MM.1S (cell line): ENCODE data around the gene PAOX.

Source experiments
- DNase-seq: peaks from one replicate; pipeline ENCODE4 v3.0.0-alpha.2; 2015
- H2AFZ ChIP-seq: fragments of 300-600 bp; sonication (generic); 2 replicates; pipeline ENCODE4 v1.6.0; 2016; ENCODE audit warnings: antibody characterized with exemption, low read length
- H3F3A ChIP-seq: fragments of 300-600 bp; sonication (generic); 2 replicates; pipeline ENCODE4 v1.6.1; 2016; ENCODE audit warnings: mild to moderate bottlenecking, antibody characterized with exemption, low read length, moderate library complexity, mixed read lengths; ENCODE audit not compliant: insufficient read depth
- H3K27ac ChIP-seq: fragments of 300-600 bp; sonication (generic); 2 replicates; pipeline ENCODE4 v1.5.1; 2016; ENCODE audit warnings: mild to moderate bottlenecking, low read length
- H3K27me3 ChIP-seq: fragments of 300-600 bp; sonication (generic); replicated peaks from 2 replicates; pipeline ENCODE4 v1.6.0; 2016; ENCODE audit warnings: low read length; ENCODE audit not compliant: insufficient read depth
- H3K36me3 ChIP-seq: fragments of 300-600 bp; sonication (generic); replicated peaks from 2 replicates; pipeline ENCODE4 v1.6.1; 2016; ENCODE audit warnings: mild to moderate bottlenecking, low read length, mixed read lengths; ENCODE audit not compliant: insufficient read depth
- H3K4me1 ChIP-seq: fragments of 300-600 bp; sonication (generic); 2 replicates; pipeline ENCODE4 v1.6.1; 2016; ENCODE audit warnings: low read length, mixed read lengths
- H3K4me2 ChIP-seq: fragments of 300-600 bp; sonication (generic); 2 replicates; pipeline ENCODE4 v1.6.0; 2016; ENCODE audit warnings: low read depth, low read length
- H3K4me3 ChIP-seq: fragments of 300-600 bp; sonication (generic); 2 replicates; pipeline ENCODE4 v1.5.1; 2016; ENCODE audit warnings: low read length, mixed read lengths
- H3K79me2 ChIP-seq: fragments of 300-600 bp; sonication (generic); 2 replicates; pipeline ENCODE4 v1.6.1; 2016; ENCODE audit warnings: mixed run types, low read length, mixed read lengths
- H3K9ac ChIP-seq: fragments of 300-600 bp; sonication (generic); 2 replicates; pipeline ENCODE4 v1.6.1; 2016; ENCODE audit warnings: low read length, mixed read lengths
- H3K9me2 ChIP-seq: fragments of 300-600 bp; sonication (generic); replicated peaks from 2 replicates; pipeline ENCODE4 v1.6.1; 2016; ENCODE audit warnings: mild to moderate bottlenecking, low read length, mixed read lengths; ENCODE audit not compliant: insufficient read depth
- H3K9me3 ChIP-seq: fragments of 300-600 bp; sonication (generic); replicated peaks from 2 replicates; pipeline ENCODE4 v1.6.1; 2016; ENCODE audit warnings: mild to moderate bottlenecking, low read length, mixed read lengths; ENCODE audit not compliant: insufficient read depth
- H4K20me1 ChIP-seq: fragments of 300-600 bp; sonication (generic); 2 replicates; pipeline ENCODE4 v1.6.1; 2016; ENCODE audit warnings: mild to moderate bottlenecking, low read length, moderate library complexity, mixed read lengths; ENCODE audit not compliant: insufficient read depth
- CTCF ChIP-seq: fragments of 300-600 bp; sonication (generic); IDR thresholded peaks from 2 replicates; pipeline ENCODE4 v1.5.1; 2016; ENCODE audit warnings: antibody characterized with exemption, low read length, mixed read lengths
- EZH2 ChIP-seq: fragments of 300-600 bp; sonication (generic); optimal IDR thresholded peaks from 2 replicates; pipeline ENCODE3; 2017; ENCODE audit warnings: low read depth, mild to moderate bottlenecking, antibody characterized with exemption, low read length, mixed read lengths
- EZH2phosphoT487 ChIP-seq: fragments of 300-600 bp; sonication (generic); IDR thresholded peaks from 2 replicates; pipeline ENCODE4 v1.6.1; 2018; ENCODE audit warnings: antibody characterized with exemption, low read length

PAOX gene

GRCh38 chr10:133347710-133348517 is 31.1 kb upstream of the PAOX start:
- no peak overlapping the region for H2AFZ ChIP-seq
- no peaks in the 10 kb centered on the region for H3K79me2 ChIP-seq
- H3K27me3 ChIP-seq = peaks cover 45% of the 10 kb centered on the region
- H4K20me1 ChIP-seq = no peaks in the 10 kb centered on the region
- H3K4me2 ChIP-seq = no peak overlapping the region
- H3F3A ChIP-seq = no peaks in the 10 kb centered on the region
- no peak overlapping the region for H3K4me3 ChIP-seq
- TF ChIP-seq EZH2phosphoT487 (no peak), EZH2 (no peak), CTCF (no peak)
- H3K27ac ChIP-seq = no peak overlapping the region
- no peaks in the 10 kb centered on the region for H3K4me1 ChIP-seq
- no peaks in the 10 kb centered on the region for H3K36me3 ChIP-seq
- DNase-seq = no peak
- H3K9ac ChIP-seq = no peak overlapping the region
- no peaks in the 10 kb centered on the region for H3K9me3 ChIP-seq
- H3K9me2 ChIP-seq = no peaks in the 10 kb centered on the region

GRCh38 chr10:133349160-133349568 is 29.9 kb upstream of the PAOX start:
- Histone ChIP-seq H3K27me3 (peaks cover 39% of the 10 kb centered on the region), H2AFZ (no peak overlapping the region)

GRCh38 chr10:133349577-133350011 is 29.5 kb upstream of the PAOX start:
- H4K20me1 ChIP-seq = no peaks in the 10 kb centered on the region
- TF ChIP-seq CTCF = no peak
- no peak for TF ChIP-seq EZH2
- TF ChIP-seq EZH2phosphoT487 = no peak
- H3K79me2 ChIP-seq = no peaks in the 10 kb centered on the region
- H3K4me1 ChIP-seq = no peaks in the 10 kb centered on the region
- no peak overlapping the region for H3K9ac ChIP-seq
- H3K9me3 ChIP-seq = no peaks in the 10 kb centered on the region
- H3K4me2 ChIP-seq = no peak overlapping the region
- H3K4me3 ChIP-seq = no peak overlapping the region
- H3K9me2 ChIP-seq = no peaks in the 10 kb centered on the region
- peaks cover 39% of the 10 kb centered on the region for H3K27me3 ChIP-seq
- H2AFZ ChIP-seq = no peak overlapping the region
- no peak for DNase-seq
- no peaks in the 10 kb centered on the region for H3K36me3 ChIP-seq
- no peaks in the 10 kb centered on the region for H3F3A ChIP-seq
- H3K27ac ChIP-seq = no peak overlapping the region

More at GRCh38 chr10:133349160-133349568, 29.9 kb upstream of the PAOX start:
- Histone ChIP-seq H3K4me2 (no peak overlapping the region), H3K4me3 (no peak overlapping the region), H3K27ac (no peak overlapping the region), H3K79me2 (no peaks in the 10 kb centered on the region), H3F3A (no peaks in the 10 kb centered on the region), H3K36me3 (no peaks in the 10 kb centered on the region), H4K20me1 (no peaks in the 10 kb centered on the region), H3K4me1 (no peaks in the 10 kb centered on the region), H3K9me3 (no peaks in the 10 kb centered on the region), H3K9ac (no peak overlapping the region), H3K9me2 (no peaks in the 10 kb centered on the region)
- TF ChIP-seq CTCF = no peak
- TF ChIP-seq EZH2 = no peak
- TF ChIP-seq EZH2phosphoT487 = no peak
- no peak for DNase-seq
